SH-SY5Y (cell line): ENCODE measurements around the gene CD79A.

ENCODE experiments used
- GATA2 ChIP-seq: IDR thresholded peaks from 2 replicates; pipeline ENCODE4 v1.6.1; 2011; ENCODE audit warnings: mild to moderate bottlenecking, low read depth, low read length
- GATA3 ChIP-seq: IDR thresholded peaks from 2 replicates; pipeline ENCODE4 v1.6.1; 2011; ENCODE audit warnings: low read depth, mild to moderate bottlenecking, low read length, moderate library complexity

Gene CD79A

DNA sequence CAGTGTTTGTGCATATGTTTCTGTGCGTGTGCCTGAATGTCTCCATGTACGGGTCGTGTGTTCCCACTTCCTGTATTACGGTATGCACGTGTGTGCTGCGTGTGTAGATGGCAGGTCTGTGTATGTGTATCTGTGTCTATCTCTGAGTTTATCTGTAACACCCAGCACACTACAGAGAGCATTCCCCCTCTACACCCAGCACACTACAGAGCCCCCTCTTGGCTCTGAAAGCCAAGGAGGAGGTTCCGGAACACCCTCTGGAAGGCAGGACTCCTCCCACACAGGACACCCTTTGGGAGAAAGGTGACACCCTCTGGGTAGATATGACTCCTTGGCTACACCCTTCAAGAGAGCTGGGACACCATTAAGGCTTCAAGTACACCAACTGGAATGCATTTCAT lies 53.2 kb downstream of the CD79A start:
- no peak for TF ChIP-seq GATA3
- no peak for TF ChIP-seq GATA2
